H1 (cell line): ENCODE measurements around the gene MILR1. TPM values are rescaled to one million over a fixed set of nuclear protein-coding genes. Genes with fewer than 3 reads are reported as not detected.
A peak's percentile ranks its signal among the peaks of the same experiment; 100 is the strongest.

Source experiments
- CTCF ChIA-PET: fragments of 300-600 bp; sonication (Branson Sonifier 250); formaldehyde crosslinking; loops from one replicate; lab custom pipeline; 2021; ENCODE audit not compliant: partially characterized antibody; lab: Charles Lee
- POLR2A ChIA-PET: fragments of 300-600 bp; sonication (Branson Sonifier 250); formaldehyde crosslinking; loops from one replicate; lab custom pipeline; 2021; ENCODE audit warnings: inconsistent platforms; ENCODE audit not compliant: partially characterized antibody; lab: Charles Lee
- DNase-seq, 2 experiments: peaks; one replicate each; pipeline versions ENCODE4 v3.0.0 to v3.0.0-alpha.2; 2010 to 2022; ENCODE audit warnings: low spot score in 2 of 2, low read depth in 1 of 2, mixed read lengths in 1 of 2
- FAIRE-seq: peaks from 2 replicates; lab custom pipeline; 2011; peaks lifted over from hg19 to GRCh38; lab: Jason Lieb, UNC
- H2AFZ ChIP-seq: 2 replicates; pipeline ENCODE4 v1.8.1; 2012; ENCODE audit warnings: low read length, inconsistent platforms
- H2AK5ac ChIP-seq: 2 replicates; pipeline ENCODE4 v1.6.1; 2013; ENCODE audit warnings: low read depth, low read length
- H2BK120ac ChIP-seq: replicated peaks from 2 replicates; pipeline ENCODE3; 2013; ENCODE audit warnings: low read depth, low read length, inconsistent platforms
- H2BK12ac ChIP-seq: 2 replicates; pipeline ENCODE4 v1.6.1; 2013; ENCODE audit warnings: low read depth, low read length
- H2BK15ac ChIP-seq: 2 replicates; pipeline ENCODE4 v1.6.1; 2013; ENCODE audit warnings: low read length
- H2BK20ac ChIP-seq: 2 replicates; pipeline ENCODE4 v1.6.1; 2013; ENCODE audit warnings: low read length
- H2BK5ac ChIP-seq: 2 replicates; pipeline ENCODE4 v1.6.1; 2013; ENCODE audit warnings: low read depth, low read length
- H3K14ac ChIP-seq: 2 replicates; pipeline ENCODE4 v1.6.1; 2013; ENCODE audit warnings: inconsistent platforms; ENCODE audit not compliant: insufficient read length
- H3K18ac ChIP-seq: 2 replicates; pipeline ENCODE4 v1.6.1; 2013; ENCODE audit warnings: low read length; ENCODE audit errors: extremely low read depth
- H3K23ac ChIP-seq: 2 replicates; pipeline ENCODE4 v1.6.1; 2013; ENCODE audit warnings: inconsistent platforms; ENCODE audit not compliant: insufficient read length
- H3K23me2 ChIP-seq: 2 replicates; pipeline ENCODE4 v1.6.1; 2013; ENCODE audit warnings: low read depth, low read length
- H3K27ac ChIP-seq: 2 replicates; pipeline ENCODE4 v1.6.1; 2011; ENCODE audit warnings: low read depth, low read length, inconsistent platforms
- H3K27me3 ChIP-seq, 4 experiments: replicated peaks in 1 of 4; 1 replicate in 1 of 4; 2 replicates in 3 of 4; pipeline versions ENCODE4 v1.6.1 to v1.8.1; 2011 to 2013; ENCODE audit warnings: low read length in 3 of 4, mild to moderate bottlenecking in 3 of 4, inconsistent platforms in 2 of 4, mixed read lengths in 2 of 4, moderate library complexity in 1 of 4; ENCODE audit not compliant: control insufficient read depth in 3 of 4, insufficient read depth in 3 of 4; ENCODE audit errors: extremely low read depth in 1 of 4
- H3K36me3 ChIP-seq, 4 experiments: 2 replicates each; pipeline versions ENCODE4 v1.6.1 to v1.8.1; 2011 to 2013; ENCODE audit warnings: mild to moderate bottlenecking in 4 of 4, low read length in 3 of 4, moderate library complexity in 2 of 4, control low read depth in 1 of 4, inconsistent platforms in 1 of 4; ENCODE audit not compliant: insufficient read depth in 4 of 4, control insufficient read depth in 2 of 4
- H3K4ac ChIP-seq: replicated peaks from 2 replicates; pipeline ENCODE3; 2013; ENCODE audit warnings: low read length, low read depth, mixed read lengths, inconsistent platforms; ENCODE audit not compliant: insufficient read length
- H3K4me1 ChIP-seq, 4 experiments: replicated peaks in 1 of 4; 1 replicate in 1 of 4; 2 replicates in 3 of 4; pipeline versions ENCODE4 v1.6.1 to v1.8.1; 2011 to 2013; ENCODE audit warnings: low read length in 3 of 4, inconsistent platforms in 2 of 4, mixed read lengths in 1 of 4; ENCODE audit not compliant: insufficient read depth in 4 of 4, control insufficient read depth in 3 of 4
- H3K4me2 ChIP-seq, 2 experiments: 2 replicates each; pipeline versions ENCODE4 v1.6.1 to v1.8.1; 2011 to 2013; ENCODE audit warnings: low read depth in 2 of 2, low read length in 2 of 2, control low read depth in 1 of 2, inconsistent platforms in 1 of 2, mild to moderate bottlenecking in 1 of 2; ENCODE audit not compliant: insufficient read depth in 1 of 2
- H3K4me3 ChIP-seq, 4 experiments: fragments of 200-600, 300-600 bp in 1 of 4; sonication (generic), shearing (Covaris generic), sonication (Bioruptor Twin) in 1 of 4; 2 replicates each; pipeline versions ENCODE4 v1.5.1 to v1.8.1; 2011 to 2016; ENCODE audit warnings: low read length in 4 of 4, low read depth in 3 of 4, control low read depth in 2 of 4, inconsistent platforms in 2 of 4, mild to moderate bottlenecking in 2 of 4, mixed read lengths in 1 of 4, moderate library complexity in 1 of 4; ENCODE audit not compliant: insufficient read depth in 2 of 4; ENCODE audit errors: extremely low read depth in 1 of 4
- H3K56ac ChIP-seq: replicated peaks from 2 replicates; pipeline ENCODE3; 2013; ENCODE audit warnings: low read depth, mild to moderate bottlenecking, mixed read lengths, low read length, inconsistent platforms; ENCODE audit not compliant: insufficient read length
- H3K79me1 ChIP-seq: 2 replicates; pipeline ENCODE4 v1.6.1; 2013; ENCODE audit warnings: low read depth, low read length, control low read depth
- H3K79me2 ChIP-seq, 2 experiments: 2 replicates each; pipeline versions ENCODE4 v1.6.1 to v1.8.1; 2012 to 2013; ENCODE audit warnings: low read length in 2 of 2, mild to moderate bottlenecking in 2 of 2, inconsistent platforms in 1 of 2; ENCODE audit not compliant: insufficient read depth in 2 of 2, control insufficient read depth in 1 of 2
- H3K9ac ChIP-seq, 4 experiments: replicated peaks in 1 of 4; 1 replicate in 1 of 4; 2 replicates in 3 of 4; pipeline versions ENCODE4 v1.6.1 to v1.8.1; 2011 to 2013; ENCODE audit warnings: low read depth in 3 of 4, low read length in 3 of 4, control low read depth in 2 of 4, mild to moderate bottlenecking in 2 of 4, moderate library complexity in 2 of 4, inconsistent platforms in 1 of 4; ENCODE audit errors: extremely low read depth in 1 of 4
- H3K9me3 ChIP-seq, 2 experiments: 2 replicates each; pipeline versions ENCODE4 v1.6.1 to v1.8.1; 2012 to 2013; ENCODE audit warnings: mild to moderate bottlenecking in 2 of 2, moderate library complexity in 2 of 2, control low read depth in 1 of 2, inconsistent platforms in 1 of 2, low read depth in 1 of 2, low read length in 1 of 2, mixed read lengths in 1 of 2; ENCODE audit not compliant: insufficient read depth in 2 of 2
- H4K20me1 ChIP-seq, 2 experiments: replicated peaks in 1 of 2; 2 replicates each; pipeline versions ENCODE3 to v1.8.1; 2011 to 2013; ENCODE audit warnings: inconsistent platforms in 2 of 2, low read length in 2 of 2, mild to moderate bottlenecking in 1 of 2; ENCODE audit not compliant: insufficient read depth in 2 of 2, control insufficient read depth in 1 of 2
- H4K5ac ChIP-seq: 2 replicates; pipeline ENCODE4 v1.6.1; 2013; ENCODE audit warnings: low read length, low read depth, mixed read lengths, inconsistent platforms; ENCODE audit not compliant: insufficient read length
- H4K8ac ChIP-seq: 2 replicates; pipeline ENCODE4 v1.8.0; 2013; ENCODE audit warnings: mild to moderate bottlenecking, moderate library complexity, low read length, inconsistent platforms; ENCODE audit not compliant: insufficient read depth; ENCODE audit errors: extremely low read depth
- H4K91ac ChIP-seq: replicated peaks from 2 replicates; pipeline ENCODE3; 2013; ENCODE audit warnings: low read length, mixed read lengths, inconsistent platforms; ENCODE audit not compliant: insufficient read length
- ASH2L ChIP-seq: fragments of 200-600, 300-600 bp; sonication (generic); IDR thresholded peaks from one replicate; pipeline ENCODE4 v1.7.1; 2017; ENCODE audit warnings: low read length
- CEBPB ChIP-seq: IDR thresholded peaks from 2 replicates; pipeline ENCODE4 v1.6.1; 2012; ENCODE audit warnings: low read depth, low read length
- HDAC2 ChIP-seq, 2 experiments: fragments of 300-600 bp in 1 of 2; sonication (generic) in 1 of 2; IDR thresholded peaks; 2 replicates each; pipeline ENCODE4 v1.6.1; 2011 to 2012; ENCODE audit warnings: low read depth in 2 of 2, low read length in 2 of 2, mild to moderate bottlenecking in 2 of 2, moderate library complexity in 2 of 2, borderline replicate concordance in 1 of 2, inconsistent platforms in 1 of 2
- JUND ChIP-seq: IDR thresholded peaks from 2 replicates; pipeline ENCODE4 v1.6.1; 2011; ENCODE audit warnings: mild to moderate bottlenecking, improper control_type of control experiment, low read length
- KDM1A ChIP-seq: fragments of 200-600, 300-600 bp; sonication (generic); IDR thresholded peaks from 2 replicates; pipeline ENCODE4 v1.7.1; 2016; ENCODE audit warnings: mild to moderate bottlenecking, low read length, borderline replicate concordance
- KDM4A ChIP-seq: IDR thresholded peaks from one replicate; pipeline ENCODE4 v1.7.1; 2012; ENCODE audit warnings: low read depth, mild to moderate bottlenecking, moderate library complexity, low read length, inconsistent platforms; ENCODE audit not compliant: severe bottlenecking
- POLR2A ChIP-seq, 2 experiments: IDR thresholded peaks; 1 replicate in 1 of 2; 2 replicates in 1 of 2; pipeline ENCODE4 v1.6.1; 2011; ENCODE audit warnings: low read depth in 2 of 2, low read length in 2 of 2, mild to moderate bottlenecking in 2 of 2; ENCODE audit errors: control extremely low read depth in 1 of 2
- SIN3A ChIP-seq, 2 experiments: IDR thresholded peaks in 1 of 2; conservative IDR thresholded peaks in 1 of 2; 2 replicates each; pipeline ENCODE4 v1.6.1; 2011 to 2012; ENCODE audit warnings: low read length in 2 of 2, improper control_type of control experiment in 1 of 2, low read depth in 1 of 2, mild to moderate bottlenecking in 1 of 2
- SP1 ChIP-seq: IDR thresholded peaks from 2 replicates; pipeline ENCODE4 v1.6.1; 2011; ENCODE audit warnings: low read depth, low read length
- SRF ChIP-seq: IDR thresholded peaks from 2 replicates; pipeline ENCODE4 v1.6.1; 2011; ENCODE audit warnings: mild to moderate bottlenecking, low read depth, low read length, moderate library complexity
- TAF7 ChIP-seq: optimal IDR thresholded peaks from 2 replicates; pipeline ENCODE3; 2011; ENCODE audit warnings: low read depth, mild to moderate bottlenecking, inconsistent platforms, low read length, moderate library complexity, borderline replicate concordance
- TBP ChIP-seq: IDR thresholded peaks from 2 replicates; pipeline ENCODE4 v1.6.1; 2011; ENCODE audit warnings: low read depth, low read length, improper control_type of control experiment
- ZNF274 ChIP-seq: IDR thresholded peaks from 2 replicates; pipeline ENCODE4 v1.7.0; 2012; ENCODE audit warnings: low read length, borderline replicate concordance; ENCODE audit errors: extremely low read depth
- WGBS, 2 experiments: shearing (Covaris generic) in 1 of 2; methylation state at CpG; one replicate each; pipeline versions ENCODE4 v1.1.6 to v1.1.7; 2013 to 2015; ENCODE audit warnings: low lambda C conversion rate in 2 of 2, mixed read lengths in 2 of 2, inconsistent platforms in 1 of 2, low coverage in 1 of 2, missing lambda C conversion rate in 1 of 2; ENCODE audit not compliant: insufficient replicate concordance in 2 of 2, insufficient coverage in 1 of 2, insufficient read length in 1 of 2; ENCODE audit errors: extremely low coverage in 1 of 2, missing lambda C conversion rate in 1 of 2; 5-methylcytosine and 5-hydroxymethylcytosine counted together
- polyA plus RNA-seq, 7 experiments: library from polyadenylated mRNA; depleted of rRNA in 3 of 7; stranded (reverse) in 5 of 7; unstranded in 2 of 7; fragments of >200 nt in 5 of 7; fragments of 200-250 nt in 2 of 7; gene quantifications; 1 replicate in 5 of 7; 2 replicates in 1 of 7; 4 replicates in 1 of 7; pipeline versions ENCODE4 v1.2.1 to v1.2.3, GENCODE V29; 2011 to 2013; ENCODE audit warnings: missing spikeins in 2 of 7, mixed read lengths in 2 of 7
- total RNA-seq: library from RNA; stranded (reverse); fragmentation: NEBNext Ultra II Directional; extraction: Animal tissue kit (Norgen Biotek cat#: 25700); gene quantifications from 2 replicates; pipeline ENCODE4 v1.2.1, GENCODE V29; 2021
- TF ChIP-seq, protein P1 (sequence below): IDR thresholded peaks from 2 replicates; pipeline ENCODE4 v1.6.1; 2011; ENCODE audit warnings: low read depth, mild to moderate bottlenecking, low read length; ENCODE audit not compliant: insufficient read depth

MILR1 gene
- total and polyA plus RNA-seq, 2 of the 8 experiments (the other 6 are each of a cell fraction or from before 2014, with no cell fraction given): not detected

DNA sequence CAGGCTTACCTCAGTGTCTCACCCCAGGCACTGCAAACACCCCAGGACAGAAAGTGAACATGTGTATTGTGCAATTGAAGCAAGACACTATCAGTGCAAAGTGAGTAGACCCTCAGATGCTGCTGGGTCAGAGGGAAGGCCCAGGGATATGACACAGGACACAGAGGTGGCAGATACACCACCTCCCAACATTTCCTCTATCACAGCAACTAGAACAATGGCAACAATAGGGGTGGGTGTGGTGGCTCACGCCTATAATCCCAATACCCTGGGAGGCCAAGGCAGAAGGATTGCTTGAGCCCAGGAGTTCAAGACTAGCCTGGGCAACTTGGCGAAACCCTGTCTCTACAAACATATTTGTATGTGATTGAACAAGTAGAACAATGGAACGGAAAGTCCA lies 22.5 kb downstream of the MILR1 start:
- no peak overlapping the region for H3K18ac ChIP-seq
- no peaks in the 10 kb centered on the region for H4K20me1 ChIP-seq
- H2BK12ac ChIP-seq: no peak overlapping the region
- H3K79me2 ChIP-seq: no peaks in the 10 kb centered on the region
- no peak overlapping the region for H4K5ac ChIP-seq
- no peak overlapping the region for H3K4ac ChIP-seq
- no peak for DNase-seq
- CTCF ChIA-PET: interaction anchor here (1.9 kb wide), 1 partner anchor 20 kb away, joined by 12 read pairs; no protein-coding TSS in a partner anchor
- H2AK5ac ChIP-seq: no peak overlapping the region
- H3K4me2 ChIP-seq: no peak overlapping the region
- H3K9ac ChIP-seq: no peak overlapping the region
- no peak overlapping the region for H3K14ac ChIP-seq
- no peak overlapping the region; the same call in 1 of the 2 replicates for H4K8ac ChIP-seq
- peaks cover 0 to 5% (median 0%) of the 10 kb centered on the region in 4 experiments; a peak in 3 of 7 replicates for H3K4me1 ChIP-seq
- no peak overlapping the region for H2BK5ac ChIP-seq
- H3K27ac ChIP-seq: no peak overlapping the region
- no peaks in the 10 kb centered on the region for H3K9me3 ChIP-seq
- H4K91ac ChIP-seq: no peak overlapping the region
- no peak overlapping the region for H3K23ac ChIP-seq
- no peak overlapping the region for H2BK15ac ChIP-seq
- POLR2A ChIA-PET: interaction anchor here (0.7 kb wide), 1 partner anchor 190 kb away, joined by 3 read pairs; no protein-coding TSS in a partner anchor
- H3K23me2 ChIP-seq: no peaks in the 10 kb centered on the region
- no peaks in the 10 kb centered on the region for H3K79me1 ChIP-seq
- H2BK120ac ChIP-seq: no peak overlapping the region
- H3K36me3 ChIP-seq: no peaks in the 10 kb centered on the region
- 0 out of 2 replicates have a peak overlapping the region, but pooled peaks have one; percentile 43 for H2BK20ac ChIP-seq
- H3K56ac ChIP-seq: no peak overlapping the region
- no peak overlapping the region for H3K4me3 ChIP-seq
- WGBS, 2 experiments: 79% methylated on average over 3 of the region's 3 CpGs; no CpG with 5 or more reads in 1 of the 2 experiments
- no peak for FAIRE-seq
- no peak overlapping the region for H2AFZ ChIP-seq
- H3K27me3 ChIP-seq: no peaks in the 10 kb centered on the region
- TF ChIP-seq JUND (no peak), SP1 (no peak), TBP (no peak), CEBPB (no peak), KDM4A (no peak), HDAC2 (IDR thresholded peaks at IDR 0.05; ENCODE audit: borderline replicate concordance in 1 of 2, low read depth in 2 of 2, low read length in 2 of 2) (no peak), POLR2A (IDR thresholded peaks at IDR 0.05; ENCODE audit: control extremely low read depth in 1 of 2, low read depth in 2 of 2, low read length in 2 of 2) (no peak), ASH2L (no peak), SIN3A (conservative IDR thresholded peaks at IDR 0.05 in 1 of 2, IDR thresholded peaks at IDR 0.05 in 1 of 2; ENCODE audit: low read depth in 1 of 2, low read length in 2 of 2) (no peak), SRF (no peak), ZNF274 (no peak), TAF7 (no peak), KDM1A (no peak)
- TF ChIP-seq, protein P1, sequence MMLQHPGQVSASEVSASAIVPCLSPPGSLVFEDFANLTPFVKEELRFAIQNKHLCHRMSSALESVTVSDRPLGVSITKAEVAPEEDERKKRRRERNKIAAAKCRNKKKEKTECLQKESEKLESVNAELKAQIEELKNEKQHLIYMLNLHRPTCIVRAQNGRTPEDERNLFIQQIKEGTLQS: no peak
